SKM-1 treated with dmso at 0.1 percent for 144 hours (cell line): Measurements from ENCODE around the gene PRRC2B.

Source experiments
- DNase-seq: peaks from one replicate; lab custom pipeline; 2025; ENCODE audit not compliant: unreplicated experiment; lab: John Stamatoyannopoulos, UW

PRRC2B gene

DNA sequence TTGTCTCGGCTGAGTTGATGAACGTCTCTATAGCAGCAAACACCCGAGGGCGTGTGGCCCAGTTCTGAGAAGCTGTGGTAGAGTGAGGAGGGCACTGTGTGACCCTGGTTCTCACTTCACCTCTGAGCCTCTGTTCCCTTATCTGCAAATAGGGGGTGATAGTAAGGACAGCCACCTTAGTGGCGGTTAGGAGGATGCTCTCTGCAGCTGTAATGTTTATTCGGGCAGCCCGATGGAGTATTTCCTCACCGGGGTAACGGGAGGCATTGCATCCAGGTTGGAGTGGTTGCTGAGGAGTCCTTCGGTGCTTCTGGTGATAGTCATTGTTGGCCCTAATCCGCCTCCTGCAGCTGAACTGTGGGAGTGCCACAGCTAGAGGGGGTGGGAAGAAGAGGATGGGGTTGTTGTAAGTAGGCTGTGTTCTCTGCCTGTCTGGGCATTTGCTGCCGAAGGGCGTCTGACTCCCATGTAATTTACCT is 13.9 kb downstream of the PRRC2B start:
- DNase-seq, result no peak

DNA sequence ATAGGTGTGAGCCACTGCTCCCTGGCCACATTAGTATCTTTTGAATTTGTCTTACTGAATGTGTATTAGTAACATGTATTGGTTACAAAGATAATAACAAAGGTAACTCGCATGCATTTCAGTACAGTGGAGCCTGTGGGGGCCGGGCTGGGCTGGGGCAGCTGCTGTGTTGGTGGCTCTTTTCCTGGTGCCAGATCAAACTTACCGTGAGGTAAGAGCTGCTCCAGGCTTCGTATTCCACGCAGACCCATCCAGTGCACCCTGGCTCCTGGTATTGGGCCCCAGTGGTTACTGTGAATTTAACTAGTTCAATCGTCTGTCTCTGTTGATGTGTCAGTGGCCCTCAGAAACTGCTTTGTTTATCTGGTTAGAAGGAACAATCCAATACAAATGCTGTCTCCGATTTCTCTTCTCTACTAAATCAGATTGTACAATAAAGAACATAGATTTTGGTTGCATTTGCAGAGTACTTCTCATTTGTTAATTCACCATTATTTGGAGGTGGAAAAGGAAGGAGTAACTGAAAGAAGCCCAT is 15.6 kb downstream of the PRRC2B start:
- DNase-seq, result no peak

DNA sequence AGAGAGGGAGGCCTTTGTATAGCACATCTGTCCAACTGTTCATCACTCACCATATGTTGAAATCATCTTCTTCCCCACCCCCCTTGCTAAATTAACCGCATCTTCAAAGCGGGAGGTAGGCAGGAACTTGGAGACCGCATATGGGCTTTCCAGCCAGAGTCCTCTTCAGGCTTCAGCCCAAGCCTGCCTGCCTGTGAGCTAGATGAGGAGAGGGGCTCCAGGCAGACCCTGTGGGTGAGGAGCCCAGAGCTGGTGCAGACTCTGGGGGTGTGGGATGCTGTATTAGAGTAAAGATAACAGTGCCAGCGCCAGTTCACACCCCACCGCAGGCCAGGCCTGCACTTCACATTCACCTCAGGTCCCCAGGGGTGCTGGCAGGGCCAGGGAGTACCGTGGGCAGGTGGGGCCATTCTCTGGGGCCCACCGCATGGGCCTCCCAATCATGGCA is 16.2 kb downstream of the PRRC2B start:
- peak; percentile 85 for DNase-seq

DNA sequence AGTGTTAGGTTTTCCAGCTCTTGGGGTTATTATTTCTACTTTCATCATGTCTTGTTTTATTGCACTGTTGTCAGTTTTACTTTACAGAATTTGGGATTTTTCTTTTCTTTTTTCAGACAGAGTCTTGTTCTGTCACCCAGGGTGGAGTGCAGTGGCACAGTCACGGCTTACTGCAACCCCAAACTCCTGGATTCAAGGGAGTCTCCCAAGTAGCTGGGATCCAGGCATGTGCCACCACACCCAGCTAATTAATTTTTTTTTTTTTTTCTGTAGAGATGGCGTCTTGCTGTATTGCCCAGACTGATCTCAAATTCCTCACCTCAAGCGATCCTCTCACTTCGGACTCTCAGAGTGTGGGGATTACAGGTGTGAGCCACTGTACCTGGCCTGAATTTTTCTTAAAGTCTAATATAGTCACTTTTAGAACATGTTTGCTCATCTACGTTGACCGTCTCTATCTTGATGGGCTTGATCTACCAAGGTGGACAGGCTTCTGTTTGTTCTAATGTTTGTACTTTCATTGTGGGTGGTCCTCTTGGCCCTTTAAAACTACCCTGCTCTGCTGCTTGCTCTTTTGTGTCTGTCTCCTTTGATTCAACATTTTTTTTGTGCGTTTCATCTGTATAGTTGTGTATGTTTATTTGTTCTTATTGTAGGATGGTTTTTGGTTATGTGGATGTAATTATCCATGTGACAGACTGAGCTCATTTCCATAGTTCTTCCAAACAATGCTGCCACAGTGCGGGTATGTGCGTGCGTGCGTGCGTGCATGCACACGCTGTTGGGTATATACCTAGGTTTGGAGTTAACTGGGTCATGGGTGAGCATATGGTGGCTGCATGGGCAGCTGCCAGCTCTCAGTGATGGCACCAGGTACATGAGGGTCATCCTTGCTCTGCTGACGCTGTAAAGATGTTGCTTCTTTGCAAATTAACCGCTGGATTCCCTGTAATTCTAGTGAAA is 18.1 kb downstream of the PRRC2B start:
- no peak for DNase-seq

DNA sequence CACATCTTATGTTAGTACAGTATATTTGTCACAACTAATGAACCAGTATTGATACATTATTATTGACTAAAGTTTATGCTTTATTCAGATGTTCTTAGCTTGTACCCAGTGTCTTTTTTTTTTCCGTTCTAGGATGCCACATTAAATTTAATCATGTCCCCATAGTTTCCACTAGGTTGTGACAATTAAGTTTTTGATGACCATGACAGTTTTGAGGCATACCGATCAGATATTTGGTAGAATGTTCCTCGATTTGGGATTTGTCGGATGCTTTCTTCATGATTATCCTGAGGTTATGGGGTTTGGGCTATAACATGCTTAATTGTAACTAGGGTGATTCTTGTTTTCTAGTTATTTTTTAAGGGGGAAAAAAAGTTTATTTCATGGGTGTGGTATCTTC is 22.6 kb downstream of the PRRC2B start:
- DNase-seq, result no peak

DNA sequence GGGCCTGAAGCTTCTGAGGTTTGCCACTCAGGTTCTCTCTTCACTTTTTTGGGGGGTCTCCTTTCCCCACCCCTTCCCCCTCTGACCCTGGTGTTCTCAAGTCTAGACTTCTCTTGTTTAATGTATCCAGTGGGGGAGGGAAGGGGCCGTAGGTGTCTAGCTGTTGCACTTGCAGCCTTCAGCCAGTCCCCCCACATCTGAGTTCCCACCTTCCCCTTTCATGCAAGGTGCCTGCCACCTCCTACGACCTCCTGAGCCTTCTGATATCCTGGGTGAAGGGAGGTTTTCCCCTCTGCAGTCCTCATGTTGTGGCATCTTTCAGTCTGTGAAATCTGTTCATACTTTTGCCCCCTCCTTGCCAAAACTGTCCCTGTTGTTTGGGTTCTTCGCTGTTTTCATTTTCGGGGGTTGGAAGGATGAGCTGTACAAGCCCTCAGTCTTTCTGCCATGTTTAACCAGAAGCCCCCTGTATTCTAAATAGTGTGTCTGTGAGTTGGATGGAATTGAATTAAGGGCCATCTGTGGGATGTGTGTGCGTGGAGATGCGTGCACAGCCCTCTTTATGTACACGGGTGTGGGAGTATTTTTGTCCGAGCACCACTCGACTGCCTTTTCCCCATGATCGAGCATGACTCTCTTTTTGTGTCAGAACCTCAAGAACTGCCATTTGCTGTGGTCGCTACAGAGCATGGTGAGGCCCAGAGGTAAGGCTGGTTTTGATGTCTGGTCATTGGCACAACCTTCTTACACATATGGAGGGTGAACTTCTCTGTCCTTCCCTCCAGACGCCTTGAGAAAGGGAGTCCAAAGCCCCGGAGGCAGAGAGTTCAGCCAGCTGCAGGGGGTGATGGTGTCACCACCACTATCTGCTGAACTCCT is 23.6 kb downstream of the PRRC2B start:
- no peak for DNase-seq

DNA sequence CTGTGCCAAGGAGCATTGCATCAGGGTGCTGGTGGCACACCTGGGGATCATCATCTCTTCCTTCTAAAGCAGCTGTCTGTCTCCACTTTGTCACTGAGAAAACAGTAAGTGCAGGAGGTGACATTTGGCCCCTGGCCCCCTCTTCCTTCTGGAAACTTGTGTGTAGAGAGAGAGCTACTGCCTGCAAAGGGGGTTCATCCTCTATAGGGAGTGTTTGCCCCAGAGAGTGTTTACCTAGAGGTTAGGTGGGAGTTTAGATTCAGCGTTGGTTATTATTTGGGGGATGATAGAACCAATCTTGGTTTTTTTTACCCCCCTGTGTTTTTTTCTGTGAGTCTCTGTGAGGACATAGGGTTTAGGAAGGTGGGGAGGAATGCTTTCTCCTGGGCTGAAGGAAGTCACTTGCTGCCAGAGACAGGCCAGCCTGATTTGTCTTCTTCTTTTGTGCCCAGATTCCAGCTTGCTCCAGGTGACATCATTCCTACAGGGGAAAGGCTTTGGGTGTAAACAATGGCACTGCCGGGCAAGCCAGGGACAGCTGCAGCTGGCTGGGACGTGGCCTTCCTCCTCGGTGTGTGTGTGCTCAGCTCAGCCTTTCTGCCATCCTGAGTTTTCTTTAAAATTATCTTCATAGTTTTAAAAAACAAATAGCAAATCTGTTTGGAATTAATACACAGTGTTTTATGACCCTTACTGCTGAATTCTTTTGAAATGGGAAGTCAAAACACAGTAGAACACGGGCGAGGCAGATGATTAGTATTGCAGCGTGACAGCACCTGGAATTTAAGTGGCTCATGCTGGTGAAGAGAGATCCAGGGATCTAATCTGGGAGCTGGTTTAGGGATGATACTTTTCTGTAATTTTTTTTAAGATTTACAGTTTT is 24.5 kb downstream of the PRRC2B start:
- DNase-seq, result no peak

DNA sequence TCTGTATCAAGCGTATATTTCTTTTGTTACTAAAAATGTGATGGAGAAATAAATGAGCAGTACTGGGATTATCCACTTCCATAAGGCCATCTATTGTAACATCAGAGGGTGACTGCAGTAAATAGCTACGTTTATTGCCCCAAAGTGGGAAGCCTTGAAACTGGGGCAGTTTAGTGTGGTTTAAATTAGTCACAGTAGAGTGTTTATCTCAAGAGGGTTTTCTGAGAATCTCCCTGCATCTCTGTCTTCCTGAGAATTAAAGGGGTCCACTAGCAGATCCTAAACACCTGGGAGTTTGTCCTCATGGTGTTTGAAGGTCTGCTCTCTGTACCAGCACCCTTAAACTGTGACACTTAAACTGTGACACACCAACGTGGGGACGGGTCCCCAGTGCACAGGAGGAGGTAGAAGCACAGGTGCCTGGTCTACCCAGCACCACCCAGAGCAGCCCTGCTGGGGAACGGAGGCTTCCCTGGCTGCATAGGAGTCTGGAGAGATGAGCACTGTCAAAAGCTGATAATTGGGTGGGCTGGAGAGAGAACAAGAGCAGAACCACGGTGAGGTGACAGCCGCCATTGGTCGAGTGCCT is 25.2 kb downstream of the PRRC2B start:
- no peak for DNase-seq

DNA sequence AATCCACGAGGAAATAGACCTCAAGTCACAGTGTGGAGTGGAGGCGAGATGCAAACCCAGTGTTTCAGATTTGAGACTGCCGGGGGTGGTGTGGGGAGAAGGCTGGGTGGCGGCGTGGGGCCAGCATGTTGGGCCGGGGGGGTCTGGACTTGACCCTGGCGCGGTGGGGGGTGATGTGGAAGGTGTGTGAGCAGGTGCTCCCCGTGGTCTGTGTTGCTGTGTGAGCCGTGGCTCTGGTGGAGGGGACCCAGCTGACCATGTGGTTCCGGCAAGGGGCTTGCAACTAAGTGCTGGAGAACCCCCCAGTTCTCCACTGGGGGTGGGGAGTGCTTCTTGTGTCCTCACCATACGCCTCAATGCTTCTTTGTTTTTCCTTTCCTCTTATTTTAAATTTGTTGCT is 25.8 kb downstream of the PRRC2B start:
- no peak for DNase-seq

DNA sequence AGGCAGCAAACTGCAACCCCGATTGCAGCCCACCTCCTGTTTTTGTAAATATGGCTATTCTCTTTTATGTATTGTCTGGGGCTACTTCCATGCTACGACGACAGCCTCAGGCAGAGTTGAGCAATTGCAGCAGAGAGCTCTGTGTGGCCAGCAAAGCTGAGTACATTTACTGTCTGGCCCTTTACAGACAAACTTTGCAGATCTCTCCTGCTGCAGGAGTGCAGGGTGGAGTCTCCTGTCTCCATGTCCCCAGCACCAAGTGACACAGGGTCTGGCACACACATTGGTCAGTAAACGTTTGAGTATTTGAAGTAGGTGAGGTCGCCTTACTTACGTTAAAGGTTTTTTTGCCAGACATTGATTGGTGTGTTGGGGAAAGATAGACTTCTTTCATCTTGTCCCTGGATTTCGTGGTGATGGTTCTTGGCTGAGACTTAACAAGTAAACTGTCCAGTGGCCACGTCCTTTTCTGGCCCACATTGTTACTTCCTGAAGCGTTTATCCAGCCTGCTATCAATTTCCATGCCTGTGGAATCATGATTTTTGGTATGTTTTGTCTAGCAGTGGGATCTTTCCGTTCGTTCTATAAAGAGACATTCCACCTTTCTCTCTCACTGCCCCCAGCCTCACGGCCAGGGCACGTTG is 27.2 kb downstream of the PRRC2B start:
- DNase-seq, result no peak

DNA sequence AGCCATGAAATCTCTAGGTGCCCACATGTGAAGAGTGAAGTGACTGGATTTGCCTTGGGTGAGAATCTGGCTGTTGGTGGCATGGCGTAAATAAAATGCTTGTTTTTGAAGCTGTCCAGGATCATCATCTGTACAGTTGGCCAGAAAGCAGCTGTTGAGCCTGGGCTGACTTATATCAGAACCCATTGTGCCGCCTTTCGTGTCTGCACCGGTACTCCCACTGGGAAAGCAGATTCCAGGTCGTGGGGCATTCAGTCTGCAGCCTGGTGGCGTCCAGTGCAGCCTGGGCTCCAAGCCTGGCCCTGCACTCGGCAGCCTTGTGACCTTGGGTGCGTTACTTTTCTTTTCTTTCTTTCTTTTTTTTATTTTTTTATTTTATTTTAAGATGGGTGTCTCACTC is 27.8 kb downstream of the PRRC2B start:
- no peak for DNase-seq

DNA sequence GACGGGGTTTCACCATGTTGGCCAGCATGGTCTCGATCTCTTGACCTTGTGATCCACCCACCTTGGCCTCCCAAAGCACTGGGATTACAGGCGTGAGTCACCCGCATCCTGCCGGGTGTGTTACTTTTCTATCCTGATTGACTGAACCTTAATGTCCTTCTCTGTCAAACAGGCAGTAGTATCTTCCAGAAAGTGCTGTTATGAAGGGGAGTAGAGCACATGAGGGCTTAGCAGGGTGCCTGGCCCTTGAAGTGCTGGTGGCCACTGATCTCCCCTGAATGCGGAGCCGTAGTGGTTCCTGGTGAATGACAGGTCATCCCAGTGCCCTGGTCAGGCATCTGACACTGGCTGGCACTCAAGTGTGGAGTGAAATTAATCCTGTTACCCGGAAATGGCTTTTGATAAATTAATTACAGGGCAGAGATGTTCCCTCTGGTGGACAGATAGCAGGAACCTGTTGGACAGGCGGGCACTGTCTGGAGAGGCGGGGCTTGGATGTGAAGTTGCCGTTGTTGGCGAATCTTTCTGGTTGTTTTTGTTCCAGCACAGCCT is 28.4 kb downstream of the PRRC2B start:
- no peak for DNase-seq

DNA sequence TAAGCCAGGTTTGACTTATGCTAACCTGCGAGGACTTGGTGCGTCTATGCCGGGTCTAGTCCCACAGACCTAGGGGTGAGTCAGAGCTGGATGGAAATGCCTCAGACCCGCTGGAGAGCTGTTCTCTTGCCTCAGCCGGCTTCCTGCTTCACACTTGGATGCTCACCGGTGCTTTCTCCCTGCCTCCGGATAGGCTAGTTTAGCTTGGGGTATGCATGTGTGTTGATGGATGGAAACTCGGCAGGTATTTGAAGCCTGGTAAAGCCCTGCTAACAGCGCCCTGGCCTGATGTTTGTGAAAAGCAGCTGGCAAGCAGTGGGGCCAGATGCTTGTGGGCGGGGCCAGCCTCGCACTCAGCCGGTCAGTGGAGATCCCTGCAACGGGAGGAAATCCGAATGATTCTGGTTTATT is 29.3 kb downstream of the PRRC2B start:
- no peak for DNase-seq

DNA sequence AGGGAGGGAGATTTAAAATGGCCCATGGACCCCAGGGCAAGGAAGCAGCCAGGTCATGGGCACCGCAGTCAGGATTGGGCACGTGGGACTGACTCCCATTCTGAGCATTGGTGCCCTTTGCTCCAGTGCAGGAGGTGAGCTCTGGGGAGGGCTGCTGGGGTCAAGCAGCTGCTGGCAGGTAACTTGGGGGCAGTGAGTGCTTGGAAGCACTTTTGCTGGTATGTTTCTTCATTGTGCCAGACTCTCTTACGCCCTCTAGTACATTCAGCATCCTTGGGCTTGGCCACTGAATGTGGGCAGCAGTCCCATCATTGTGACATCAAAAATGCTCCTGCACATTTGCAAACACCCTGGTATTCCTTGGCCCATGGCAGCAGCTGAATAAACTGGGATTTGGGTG is 32.7 kb downstream of the PRRC2B start:
- no peak for DNase-seq

DNA sequence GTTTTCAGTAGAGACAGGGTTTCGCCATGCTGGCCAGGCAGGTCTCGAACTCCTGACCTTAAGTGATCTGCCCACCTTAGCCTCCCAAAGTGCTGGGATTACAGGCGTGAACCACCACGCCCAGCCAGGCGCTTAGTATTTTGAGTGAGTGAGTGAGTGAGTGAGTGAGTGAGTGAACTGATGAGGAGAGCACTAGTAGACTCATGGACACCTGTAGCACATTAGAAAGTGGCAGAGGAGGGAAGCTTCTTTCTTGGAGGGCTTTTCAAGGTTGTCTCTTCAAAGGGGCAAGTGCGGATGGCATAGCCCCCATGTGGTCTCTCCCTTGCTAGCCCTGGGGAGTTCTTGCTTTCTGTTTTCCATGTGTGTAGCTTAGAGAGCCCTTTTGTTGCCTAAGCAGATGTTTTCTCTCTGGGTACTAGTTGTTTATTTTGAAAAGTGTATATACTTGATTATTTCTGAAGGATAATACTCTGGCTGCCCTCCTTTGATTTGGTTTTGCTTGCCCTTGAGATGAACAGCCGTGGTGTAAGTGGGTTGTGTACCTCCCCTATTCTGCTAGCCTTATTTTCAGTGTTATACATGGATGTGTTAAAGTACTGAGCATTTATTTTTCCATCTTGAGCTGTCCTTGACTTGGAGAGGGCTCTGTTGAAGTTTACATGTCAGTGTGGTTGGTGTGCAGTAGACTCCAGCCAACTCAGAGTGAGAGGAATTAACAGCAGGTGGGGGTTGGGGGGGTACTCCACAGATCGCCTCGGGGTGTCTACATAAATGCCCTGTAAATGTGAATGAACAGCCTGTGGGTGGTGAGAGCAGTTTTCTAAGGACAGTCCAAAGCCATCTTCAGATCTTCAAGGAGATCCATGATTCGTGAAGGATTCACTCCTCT is 35.5 kb downstream of the PRRC2B start:
- no peak for DNase-seq

DNA sequence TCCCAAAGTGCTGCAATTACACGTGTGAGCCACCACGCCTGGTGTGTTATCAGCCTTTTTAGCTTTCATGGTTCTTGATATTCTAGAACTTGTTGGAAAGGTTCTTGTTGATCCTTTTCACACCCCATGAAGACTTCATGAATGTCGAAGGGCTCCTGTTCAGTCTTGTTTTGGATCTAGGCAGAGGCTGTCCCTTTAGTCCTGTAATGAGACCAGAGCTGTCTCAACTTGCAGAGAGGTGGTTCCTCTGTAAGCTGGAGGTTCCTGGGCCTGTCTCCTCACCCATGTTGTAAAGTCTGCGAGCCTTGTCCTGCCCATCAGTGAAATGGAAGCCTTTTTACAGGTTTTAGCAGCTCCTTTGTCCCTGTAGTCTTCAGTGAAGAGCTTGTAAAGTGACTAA is 38.2 kb downstream of the PRRC2B start:
- DNase-seq, result no peak

DNA sequence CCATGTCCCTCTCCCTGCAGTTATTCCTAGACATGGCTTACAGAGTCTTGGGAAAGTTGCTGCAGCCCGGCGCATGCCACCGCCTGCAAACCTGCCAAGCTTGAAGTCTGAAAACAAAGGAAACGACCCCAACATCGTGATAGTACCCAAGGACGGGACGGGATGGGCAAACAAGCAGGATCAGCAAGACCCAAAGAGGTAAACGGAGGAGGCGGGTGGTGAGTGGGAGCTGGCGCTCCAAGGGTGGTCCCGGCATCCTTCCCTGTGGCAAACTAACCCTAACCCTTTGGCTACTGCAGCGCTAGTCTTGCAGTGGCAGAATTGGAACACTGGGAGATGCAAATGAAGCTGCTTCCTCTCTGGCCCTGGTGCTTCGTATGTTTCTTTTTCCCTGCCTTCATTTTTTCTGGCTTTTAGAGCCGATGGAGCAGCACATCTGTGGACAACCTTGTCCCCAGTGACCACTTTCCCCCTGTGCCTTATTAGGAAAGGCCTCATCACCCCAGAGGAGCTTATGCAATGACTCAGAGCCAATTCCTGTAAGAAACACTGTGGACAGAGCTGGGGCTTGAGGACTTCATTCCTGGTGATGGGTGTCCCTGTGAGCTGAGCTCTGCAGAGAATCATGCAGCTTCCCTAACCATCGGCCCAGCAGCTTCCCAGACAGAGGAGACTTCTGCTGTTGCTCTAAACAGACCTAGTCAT is 38.9 kb downstream of the PRRC2B start:
- DNase-seq, result no peak
